Mucosa of descending colon (tissue), 3 donors: ENCODE results near the gene PPFIA1. TPM values are rescaled to one million over a fixed set of nuclear protein-coding genes. Genes with fewer than 3 reads are reported as not detected.
"Not testable (repeated sequence)": the region's sequence is repeated elsewhere in the genome, so short reads cannot be mapped to it uniquely, and the experiment has no call there.

Source experiments
- ATAC-seq: fragments of 200-7000 bp; cut with Tn5 transposase; one replicate; pipeline ENCODE4 v1.9.1; 2020; ENCODE audit warnings: mild to moderate bottlenecking, moderate library complexity
- DNase-seq, 3 donors: peaks; one replicate each; pipeline ENCODE4 v3.0.0-alpha.2; 2020
- H3K36me3 ChIP-seq: fragments of 200-600 bp; one replicate; pipeline ENCODE4 v1.8.0; 2021; ENCODE audit warnings: low read depth, mild to moderate bottlenecking
- H3K4me1 ChIP-seq: fragments of 200-600 bp; one replicate; pipeline ENCODE4 v1.8.0; 2021; ENCODE audit warnings: low read depth, mild to moderate bottlenecking
- H3K4me3 ChIP-seq: fragments of 200-600 bp; one replicate; pipeline ENCODE4 v1.8.0; 2021; ENCODE audit warnings: mild to moderate bottlenecking
- H3K9me3 ChIP-seq: fragments of 200-600 bp; one replicate; pipeline ENCODE4 v1.8.0; 2021; ENCODE audit warnings: mild to moderate bottlenecking
- CTCF ChIP-seq: fragments of 200-600 bp; IDR thresholded peaks from one replicate; pipeline ENCODE4 v1.8.0; 2022; ENCODE audit warnings: antibody characterized with exemption, mild to moderate bottlenecking
- intact Hi-C, 2 donors: fragments of 100-400 bp; cut with DNase I in 1 of 2; cut with micrococcal nuclease in 1 of 2; formaldehyde crosslinking; loops; one replicate each; pipeline versions ENCODE4 v1.11.0 to v1.11.1; 2022; cut with DNase I, micrococcal nuclease
- total RNA-seq, 3 donors: library from RNA; stranded (reverse); fragmentation: NEBNext Ultra II Directional in 2 of 3; extraction: Animal tissue kit (Norgen Biotek cat#: 25700) in 2 of 3; gene quantifications; one replicate each; pipeline versions ENCODE4 v1.2.1 to v1.2.4, GENCODE V29; 2021 to 2023
- donor health status: DM: no; HTN: no; CAD: no; lungs with moderate emphysema.
- donor health status: DM: no; HTN: no; CAD: no.
- donor health status: DM: no; HTN: yes; CAD: no.

Gene PPFIA1
- total RNA-seq, 3 donors from 2014 or later = 58.5 to 65.7 (median 65.0) TPM

DNA sequence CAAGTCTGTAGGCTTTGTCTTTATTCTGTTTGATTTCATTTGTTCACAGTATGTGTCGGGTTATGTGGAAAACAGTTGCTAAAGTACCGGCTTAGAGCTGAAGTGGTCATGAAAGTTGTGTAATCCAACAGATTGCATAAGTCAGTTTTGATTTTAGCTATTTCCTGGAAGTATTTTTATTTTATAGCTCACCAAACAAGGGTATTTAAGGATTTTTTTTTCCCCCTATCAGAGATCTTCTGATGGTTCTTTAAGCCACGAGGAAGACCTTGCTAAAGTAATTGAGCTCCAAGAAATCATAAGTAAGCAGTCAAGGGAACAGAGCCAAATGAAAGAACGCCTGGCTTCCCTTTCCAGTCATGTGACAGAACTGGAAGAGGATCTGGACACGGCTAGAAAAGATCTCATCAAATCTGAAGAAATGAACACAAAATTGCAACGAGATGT, 55.9 kb downstream of the PPFIA1 start:
- TF ChIP-seq CTCF = no peak
- Histone ChIP-seq H3K36me3 (no peaks in the 10 kb centered on the region), H3K4me1 (no peaks in the 10 kb centered on the region), H3K4me3 (no peak overlapping the region), H3K9me3 (no peaks in the 10 kb centered on the region)
- DNase-seq (peak in 1 of 3 donors; percentile 30), ATAC-seq (peak; percentile 39)
- intact Hi-C loops = no loop called here

GRCh38 chr11:70326833-70327232, 56.3 kb downstream of the PPFIA1 start:
- intact Hi-C loops = no loop called here
- no peak for TF ChIP-seq CTCF
- no peaks in the 10 kb centered on the region for H3K4me1 ChIP-seq
- ATAC-seq (no peak), DNase-seq (no peak)
- H3K4me3 ChIP-seq = no peak overlapping the region
- H3K9me3 ChIP-seq = no peaks in the 10 kb centered on the region
- H3K36me3 ChIP-seq = no peaks in the 10 kb centered on the region

- intact Hi-C loops = no loop called here
- TF ChIP-seq CTCF = no peak
- Histone ChIP-seq H3K4me1 (no peaks in the 10 kb centered on the region), H3K9me3 (no peaks in the 10 kb centered on the region), H3K4me3 (no peak overlapping the region), H3K36me3 (no peaks in the 10 kb centered on the region)
- DNase-seq = no peak
- no peak for ATAC-seq
These were observed 57.2 kb downstream of the PPFIA1 start for GRCh38 chr11:70327717-70328116.

GRCh38 chr11:70328556-70328955, 58.1 kb downstream of the PPFIA1 start:
- no peak for DNase-seq
- ATAC-seq = no peak
- intact Hi-C loops = no loop called here
- Histone ChIP-seq H3K36me3 (peaks cover 5% of the 10 kb centered on the region), H3K4me1 (no peaks in the 10 kb centered on the region), H3K4me3 (no peak overlapping the region), H3K9me3 (no peaks in the 10 kb centered on the region)
- no peak for TF ChIP-seq CTCF

DNA sequence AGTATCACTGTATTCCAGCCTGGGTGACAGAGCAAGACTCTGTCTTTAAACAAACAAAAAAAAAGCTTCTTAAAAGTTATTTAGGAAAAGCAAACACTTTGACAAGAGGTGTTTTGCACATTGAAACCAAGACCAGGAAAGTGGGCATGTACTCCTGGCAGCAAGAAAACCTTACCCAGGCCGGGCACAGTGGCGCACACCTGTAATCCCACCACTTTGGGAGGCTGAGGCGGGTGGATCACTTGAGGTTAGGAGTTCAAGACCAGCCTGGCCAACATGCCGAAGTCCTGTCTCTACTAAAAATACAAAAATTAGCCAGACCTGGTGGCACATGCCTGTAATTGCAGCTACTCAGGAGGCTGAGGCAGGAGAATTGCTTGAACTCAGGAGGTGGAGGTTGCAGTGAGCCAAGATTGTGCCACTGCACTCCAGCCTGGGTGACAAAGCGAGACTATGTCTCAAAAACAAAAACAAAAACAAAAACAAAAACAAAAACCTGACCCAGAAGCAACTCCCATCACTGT, 60.9 kb downstream of the PPFIA1 start:
- not testable (repeated sequence) for ATAC-seq

GRCh38 chr11:70331901-70332300, 61.4 kb downstream of the PPFIA1 start:
- no peak for ATAC-seq
- no peak for DNase-seq
- peaks cover 13% of the 10 kb centered on the region for H3K36me3 ChIP-seq
- TF ChIP-seq CTCF = no peak
- H3K9me3 ChIP-seq = no peaks in the 10 kb centered on the region
- no peak overlapping the region for H3K4me3 ChIP-seq
- no peaks in the 10 kb centered on the region for H3K4me1 ChIP-seq
- intact Hi-C loops = no loop called here

More for the DNA sequence above, 60.9 kb downstream of the PPFIA1 start:
- H3K4me3 ChIP-seq, H3K36me3 ChIP-seq, DNase-seq, H3K9me3 ChIP-seq, intact Hi-C loops, H3K4me1 ChIP-seq: not testable (repeated sequence)
